ENCODE results near the gene BEST3.

GRCh38 chr12:69630191-69630590 lies 68.9 kb downstream of the BEST3 start:
- TF ChIP-seq EZH2 (IDR thresholded peaks at IDR 0.05; ENCODE audit: low read length, missing control alignments): no peak
- peak; percentile 21 to 28 for TF ChIP-seq CTCF (conservative IDR thresholded peaks at IDR 0.05 in 1 of 2, IDR thresholded peaks at IDR 0.05 in 1 of 2; ENCODE audit: low read depth in 1 of 2, low read length in 2 of 2)

Measured in fibroblast of lung (primary cell).